ENCODE results near the gene RNF130.
"Not testable (repeated sequence)": the region's sequence is repeated elsewhere in the genome, so short reads cannot be mapped to it uniquely, and the experiment has no call there.

The RNF130 gene

DNA sequence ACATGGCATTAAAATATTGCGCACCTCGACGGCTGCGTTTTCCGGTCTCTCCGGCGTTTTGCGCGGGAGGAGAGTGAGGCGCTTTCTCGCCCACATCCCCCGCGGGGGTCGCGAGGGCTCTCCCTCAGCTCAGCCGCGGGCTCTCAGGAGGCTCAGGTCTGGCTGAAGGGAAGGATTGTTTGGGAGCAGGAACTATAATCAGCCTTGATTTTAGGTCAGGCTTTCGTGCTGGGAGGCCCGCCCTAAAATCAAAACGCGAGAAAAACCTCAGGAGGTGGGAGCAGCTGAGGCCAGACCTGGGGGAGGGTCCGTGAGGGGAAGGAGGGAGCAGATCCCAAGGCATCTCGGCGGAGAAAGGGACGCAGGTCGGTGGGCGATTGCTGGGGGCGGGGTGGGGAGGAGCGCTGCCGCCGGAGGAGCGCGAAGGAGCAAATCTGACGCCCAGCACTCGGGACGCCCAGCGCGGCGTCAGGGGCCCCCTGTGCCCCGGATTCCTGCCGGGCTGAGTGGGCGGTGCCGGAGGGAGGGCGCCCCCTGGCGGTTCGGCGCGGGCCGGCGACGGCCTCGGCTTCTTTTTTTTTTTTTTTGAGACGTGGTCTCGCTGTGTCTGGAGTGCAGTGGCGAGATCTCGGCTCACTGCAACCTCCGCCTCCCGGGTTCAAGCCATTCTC, 18.7 kb upstream of the RNF130 start:
- Histone ChIP-seq H3K9me2 (ENCODE audit: low read depth, low read length) (no peaks in the 10 kb centered on the region), H3K9ac (ENCODE audit: low read length) (no peak overlapping the region), H3K36me3 (ENCODE audit: insufficient read depth, low read length) (no peaks in the 10 kb centered on the region), H3K4me1 (ENCODE audit: insufficient read depth, low read length, severe bottlenecking) (no peaks in the 10 kb centered on the region), H3K4me2 (ENCODE audit: low read length) (no peak overlapping the region), H3K27ac (ENCODE audit: low read depth, low read length, poor library complexity, severe bottlenecking) (no peak overlapping the region), H3K27me3 (ENCODE audit: insufficient read depth, low read length) (0 out of 2 replicates have a peak, but pooled peaks cover 4% of the 10 kb centered on the region), H2AFZ (ENCODE audit: low read length) (no peak overlapping the region), H3K4me3 (ENCODE audit: low read depth, low read length, poor library complexity, severe bottlenecking) (no peak overlapping the region), H3K9me3 (ENCODE audit: low read length) (no peaks in the 10 kb centered on the region), H3F3A (ENCODE audit: insufficient read depth, low read length) (no peaks in the 10 kb centered on the region), H4K20me1 (ENCODE audit: insufficient read depth, low read length) (no peaks in the 10 kb centered on the region), H3K79me2 (ENCODE audit: insufficient read depth, low read length) (no peaks in the 10 kb centered on the region)
- TF ChIP-seq, protein P1, sequence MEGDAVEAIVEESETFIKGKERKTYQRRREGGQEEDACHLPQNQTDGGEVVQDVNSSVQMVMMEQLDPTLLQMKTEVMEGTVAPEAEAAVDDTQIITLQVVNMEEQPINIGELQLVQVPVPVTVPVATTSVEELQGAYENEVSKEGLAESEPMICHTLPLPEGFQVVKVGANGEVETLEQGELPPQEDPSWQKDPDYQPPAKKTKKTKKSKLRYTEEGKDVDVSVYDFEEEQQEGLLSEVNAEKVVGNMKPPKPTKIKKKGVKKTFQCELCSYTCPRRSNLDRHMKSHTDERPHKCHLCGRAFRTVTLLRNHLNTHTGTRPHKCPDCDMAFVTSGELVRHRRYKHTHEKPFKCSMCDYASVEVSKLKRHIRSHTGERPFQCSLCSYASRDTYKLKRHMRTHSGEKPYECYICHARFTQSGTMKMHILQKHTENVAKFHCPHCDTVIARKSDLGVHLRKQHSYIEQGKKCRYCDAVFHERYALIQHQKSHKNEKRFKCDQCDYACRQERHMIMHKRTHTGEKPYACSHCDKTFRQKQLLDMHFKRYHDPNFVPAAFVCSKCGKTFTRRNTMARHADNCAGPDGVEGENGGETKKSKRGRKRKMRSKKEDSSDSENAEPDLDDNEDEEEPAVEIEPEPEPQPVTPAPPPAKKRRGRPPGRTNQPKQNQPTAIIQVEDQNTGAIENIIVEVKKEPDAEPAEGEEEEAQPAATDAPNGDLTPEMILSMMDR (IDR thresholded peaks at IDR 0.05; ENCODE audit: low read length) = peak; percentile 46; the same call in 1 of the 2 replicates
- no peak for TF ChIP-seq EZH2 (IDR thresholded peaks at IDR 0.05; ENCODE audit: borderline replicate concordance, low read length)

DNA sequence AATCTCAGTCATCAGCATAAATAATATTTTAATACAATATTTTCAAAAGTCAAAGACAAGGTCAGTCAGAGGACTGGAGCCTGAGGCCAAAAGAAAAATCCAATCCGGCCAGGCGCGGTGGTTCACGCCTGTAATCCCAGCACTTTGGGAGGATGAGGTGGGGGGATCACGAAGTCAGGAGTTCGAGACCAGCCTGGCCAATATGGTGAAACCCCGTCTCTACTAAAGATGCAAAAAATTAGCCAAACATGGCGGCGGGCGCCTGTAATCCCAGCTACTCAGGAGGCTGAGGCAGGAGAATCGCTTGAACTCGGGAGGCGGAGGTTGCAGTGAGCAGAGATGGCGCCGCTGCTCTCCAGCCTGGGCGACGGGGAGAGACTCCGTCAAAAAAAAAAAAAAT, 18.1 kb upstream of the RNF130 start:
- not testable (repeated sequence) for H3K4me2 ChIP-seq (ENCODE audit: low read length); H3K9ac ChIP-seq (ENCODE audit: low read length); H2AFZ ChIP-seq (ENCODE audit: low read length)

DNA sequence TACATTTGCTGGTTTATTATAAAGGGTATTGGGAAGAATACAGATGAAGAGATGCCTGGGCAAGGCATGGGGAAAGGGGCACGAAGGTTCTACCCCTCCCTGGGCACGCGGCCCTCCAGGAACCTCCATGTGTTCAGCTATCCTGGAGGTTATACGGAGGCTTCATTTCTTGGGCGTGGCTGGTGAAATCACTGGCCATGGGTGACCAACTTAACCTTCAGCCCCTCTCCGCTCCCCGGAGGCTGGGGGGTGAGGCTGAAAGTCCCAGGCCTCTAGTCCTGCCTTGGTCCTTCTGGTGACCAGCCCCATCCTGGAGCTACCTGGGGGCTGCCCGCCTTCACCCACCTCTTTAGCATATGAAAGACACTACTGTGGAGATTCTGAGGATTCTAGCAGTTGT, 17.0 kb upstream of the RNF130 start:
- no peak overlapping the region for H3K4me3 ChIP-seq (ENCODE audit: low read depth, low read length, poor library complexity, severe bottlenecking)
- no peaks in the 10 kb centered on the region for H3K79me2 ChIP-seq (ENCODE audit: insufficient read depth, low read length)
- H3K4me1 ChIP-seq (ENCODE audit: insufficient read depth, low read length, severe bottlenecking) = no peaks in the 10 kb centered on the region
- no peaks in the 10 kb centered on the region for H3K36me3 ChIP-seq (ENCODE audit: insufficient read depth, low read length)
- H3K9me3 ChIP-seq (ENCODE audit: low read length) = no peaks in the 10 kb centered on the region
- no peak overlapping the region for H3K27ac ChIP-seq (ENCODE audit: low read depth, low read length, poor library complexity, severe bottlenecking)
- TF ChIP-seq EZH2 (IDR thresholded peaks at IDR 0.05; ENCODE audit: borderline replicate concordance, low read length) = no peak
- TF ChIP-seq, protein P1 (IDR thresholded peaks at IDR 0.05; ENCODE audit: low read length) = no peak
- H3K9ac ChIP-seq (ENCODE audit: low read length) = no peak overlapping the region
- H2AFZ ChIP-seq (ENCODE audit: low read length) = no peak overlapping the region
- no peaks in the 10 kb centered on the region for H3F3A ChIP-seq (ENCODE audit: insufficient read depth, low read length)
- no peaks in the 10 kb centered on the region for H3K9me2 ChIP-seq (ENCODE audit: low read depth, low read length)
- no peaks in the 10 kb centered on the region for H4K20me1 ChIP-seq (ENCODE audit: insufficient read depth, low read length)
- no peaks in the 10 kb centered on the region for H3K27me3 ChIP-seq (ENCODE audit: insufficient read depth, low read length)
- no peak overlapping the region for H3K4me2 ChIP-seq (ENCODE audit: low read length)

More for the DNA sequence above, 18.1 kb upstream of the RNF130 start:
- not testable (repeated sequence) for H3K36me3 ChIP-seq (ENCODE audit: insufficient read depth, low read length); H3K9me3 ChIP-seq (ENCODE audit: low read length); H3K4me1 ChIP-seq (ENCODE audit: insufficient read depth, low read length, severe bottlenecking); H3F3A ChIP-seq (ENCODE audit: insufficient read depth, low read length); H3K79me2 ChIP-seq (ENCODE audit: insufficient read depth, low read length); H4K20me1 ChIP-seq (ENCODE audit: insufficient read depth, low read length); H3K4me3 ChIP-seq (ENCODE audit: low read depth, low read length, poor library complexity, severe bottlenecking); H3K27ac ChIP-seq (ENCODE audit: low read depth, low read length, poor library complexity, severe bottlenecking); H3K27me3 ChIP-seq (ENCODE audit: insufficient read depth, low read length); H3K9me2 ChIP-seq (ENCODE audit: low read depth, low read length)

DNA sequence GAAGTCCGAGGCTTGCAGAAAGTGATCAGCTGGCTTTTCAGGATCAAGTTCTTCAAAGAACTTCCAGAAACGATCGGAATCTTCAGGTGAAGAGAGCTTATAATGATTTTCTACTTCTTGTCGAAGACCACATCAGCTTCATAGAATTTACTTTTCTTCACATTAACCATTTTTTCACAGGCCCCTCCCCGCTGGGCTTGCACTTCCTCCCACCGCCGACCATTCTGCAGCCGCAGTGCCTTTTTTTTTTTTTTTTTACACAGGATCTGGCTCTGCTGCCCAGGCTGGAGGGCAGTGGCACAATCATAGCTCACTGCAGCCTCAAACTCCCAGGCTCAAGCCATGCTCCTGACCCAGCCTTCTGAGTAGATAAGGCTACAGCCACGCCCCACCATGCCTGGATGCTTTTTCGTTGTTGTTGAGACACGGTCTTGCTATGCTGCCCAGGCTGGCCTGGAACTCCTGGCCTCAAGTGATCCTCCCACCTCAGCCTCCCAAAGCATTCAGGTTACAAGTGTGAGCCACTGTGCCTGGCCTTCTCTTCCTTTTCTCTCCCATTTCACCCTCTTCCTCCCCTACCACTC, 15.3 kb upstream of the RNF130 start:
- Histone ChIP-seq H3K4me3 (ENCODE audit: low read depth, low read length, poor library complexity, severe bottlenecking) (no peak overlapping the region), H3K9me3 (ENCODE audit: low read length) (no peaks in the 10 kb centered on the region), H3K27me3 (ENCODE audit: insufficient read depth, low read length) (no peaks in the 10 kb centered on the region), H3K4me1 (ENCODE audit: insufficient read depth, low read length, severe bottlenecking) (no peaks in the 10 kb centered on the region), H3K9me2 (ENCODE audit: low read depth, low read length) (no peaks in the 10 kb centered on the region), H3K27ac (ENCODE audit: low read depth, low read length, poor library complexity, severe bottlenecking) (no peak overlapping the region), H3K36me3 (ENCODE audit: insufficient read depth, low read length) (no peaks in the 10 kb centered on the region), H3K9ac (ENCODE audit: low read length) (no peak overlapping the region), H4K20me1 (ENCODE audit: insufficient read depth, low read length) (no peaks in the 10 kb centered on the region), H3K4me2 (ENCODE audit: low read length) (no peak overlapping the region), H3F3A (ENCODE audit: insufficient read depth, low read length) (no peaks in the 10 kb centered on the region), H3K79me2 (ENCODE audit: insufficient read depth, low read length) (no peaks in the 10 kb centered on the region), H2AFZ (ENCODE audit: low read length) (no peak overlapping the region)
- TF ChIP-seq, protein P1 (IDR thresholded peaks at IDR 0.05; ENCODE audit: low read length) = no peak
- TF ChIP-seq EZH2 (IDR thresholded peaks at IDR 0.05; ENCODE audit: borderline replicate concordance, low read length) = no peak

All from OCI-LY1 (cell line).